Sciatic nerve (tissue), 2 donors: ENCODE results near the gene PHETA1. TPM values are rescaled to one million over a fixed set of nuclear protein-coding genes. Genes with fewer than 3 reads are reported as not detected.

Experiments used
- ATAC-seq: fragments of 200-7000 bp; cut with Tn5 transposase; one replicate; pipeline ENCODE4 v1.9.1; 2020; ENCODE audit warnings: mild to moderate bottlenecking, moderate library complexity
- DNase-seq: peaks from one replicate; pipeline ENCODE4 v3.0.0-alpha.2; 2020; ENCODE audit warnings: low spot score
- intact Hi-C: fragments of 100-400 bp; cut with DNase I; formaldehyde crosslinking; loops from one replicate; pipeline ENCODE4 v1.14.2; 2022
- total RNA-seq: library from RNA; stranded (reverse); fragmentation: NEBNext Ultra II Directional; extraction: Animal tissue kit (Norgen Biotek cat#: 25700); gene quantifications from one replicate; pipeline ENCODE4 v1.2.1, GENCODE V29; 2021
- donor health status: DM: no; HTN: no; CAD: no.
- donor health status: DM: no; HTN: no; CAD: no.

The PHETA1 gene
- total RNA-seq: 12.0 TPM

GRCh38 chr12:111368788-111369495 is at the start of gene PHETA1:
TSS of gene PHETA1 (minus strand) at chr12:111369095. CDS start at chr12:111363427, 5,668 bp downstream.
- intact Hi-C loops: no loop called here
- DNase-seq: peak; percentile 97
- peak; percentile 98 for ATAC-seq

GRCh38 chr12:111418594-111418880 is 49.6 kb upstream of the PHETA1 start:
- intact Hi-C loops: no loop called here
- DNase-seq: no peak
- no peak for ATAC-seq

GRCh38 chr12:111417784-111418593 is 49.1 kb upstream of the PHETA1 start:
- DNase-seq (no peak), ATAC-seq (no peak)
- intact Hi-C loops: no loop called here

GRCh38 chr12:111417290-111417689 is 48.4 kb upstream of the PHETA1 start:
- intact Hi-C loops: no loop called here
- DNase-seq: no peak
- no peak for ATAC-seq

- ATAC-seq (no peak), DNase-seq (no peak)
- intact Hi-C loops: no loop called here
Measured at GRCh38 chr12:111414711-111415252, 45.9 kb upstream of the PHETA1 start.

- ATAC-seq: no peak
- DNase-seq: no peak
- intact Hi-C loops: no loop called here
Measured at GRCh38 chr12:111413442-111414086, 44.7 kb upstream of the PHETA1 start.

GRCh38 chr12:111412830-111413441 is 44.0 kb upstream of the PHETA1 start:
- intact Hi-C loops: no loop called here
- ATAC-seq (no peak), DNase-seq (no peak)

GRCh38 chr12:111412007-111412829 is 43.3 kb upstream of the PHETA1 start:
- peak; percentile 32 for ATAC-seq
- no peak for DNase-seq
- intact Hi-C loops: no loop called here

- ATAC-seq: no peak
- intact Hi-C loops: no loop called here
- no peak for DNase-seq
Measured at GRCh38 chr12:111411185-111411764, 42.4 kb upstream of the PHETA1 start.

GRCh38 chr12:111410431-111411184 is 41.7 kb upstream of the PHETA1 start:
- intact Hi-C loops: no loop called here
- no peak for ATAC-seq
- no peak for DNase-seq

- intact Hi-C loops: no loop called here
- no peak for DNase-seq
- peak; percentile 7 for ATAC-seq
Measured at GRCh38 chr12:111409780-111410430, 41.0 kb upstream of the PHETA1 start.

GRCh38 chr12:111409403-111409779 is 40.5 kb upstream of the PHETA1 start:
- ATAC-seq (no peak), DNase-seq (no peak)
- intact Hi-C loops: no loop called here

GRCh38 chr12:111408686-111409402 is 39.9 kb upstream of the PHETA1 start:
- intact Hi-C loops: no loop called here
- no peak for DNase-seq
- ATAC-seq: no peak

- intact Hi-C loops: no loop called here
Measured at GRCh38 chr12:111408116-111408440, 39.2 kb upstream of the PHETA1 start.

GRCh38 chr12:111407377-111408115 is 38.7 kb upstream of the PHETA1 start:
- ATAC-seq (no peak), DNase-seq (no peak)
- intact Hi-C loops: no loop called here

More at GRCh38 chr12:111408116-111408440, 39.2 kb upstream of the PHETA1 start:
- no peak for DNase-seq
- ATAC-seq: no peak
